Astrocyte (in vitro differentiated cells and primary cell): Measurements from ENCODE around the gene DHTKD1.

Source experiments
- EZH2 ChIP-seq: IDR thresholded peaks from 2 replicates; pipeline ENCODE4 v1.6.1; 2012; ENCODE audit warnings: mild to moderate bottlenecking, low read length, inconsistent platforms; ENCODE audit not compliant: insufficient read depth
- TF ChIP-seq, protein P1 (sequence below): IDR thresholded peaks from 2 replicates; pipeline ENCODE4 v1.5.1; 2011; ENCODE audit warnings: low read depth, mild to moderate bottlenecking, inconsistent platforms, low read length, moderate library complexity; ENCODE audit not compliant: insufficient read depth

DNA sequence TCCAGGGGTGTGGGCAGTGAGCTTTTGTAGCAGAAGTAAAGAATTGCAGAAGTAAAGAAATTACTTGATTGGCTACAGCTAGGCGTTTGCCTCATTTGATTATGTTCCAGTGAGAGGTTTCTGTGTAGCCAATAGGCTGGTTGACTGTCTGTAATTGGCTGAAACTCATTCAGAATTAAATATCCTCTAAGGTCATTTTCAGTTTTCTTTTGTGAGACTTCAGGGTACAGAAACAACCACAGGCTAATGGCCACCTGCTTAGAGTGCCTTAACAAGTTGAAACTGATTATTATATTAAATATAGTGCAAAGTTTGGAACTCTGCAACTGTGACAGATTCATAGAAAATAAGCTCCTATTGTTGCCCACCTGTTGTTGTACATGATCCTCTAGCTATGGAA, 71.3 kb downstream of the DHTKD1 start:
- TF ChIP-seq, protein P1, sequence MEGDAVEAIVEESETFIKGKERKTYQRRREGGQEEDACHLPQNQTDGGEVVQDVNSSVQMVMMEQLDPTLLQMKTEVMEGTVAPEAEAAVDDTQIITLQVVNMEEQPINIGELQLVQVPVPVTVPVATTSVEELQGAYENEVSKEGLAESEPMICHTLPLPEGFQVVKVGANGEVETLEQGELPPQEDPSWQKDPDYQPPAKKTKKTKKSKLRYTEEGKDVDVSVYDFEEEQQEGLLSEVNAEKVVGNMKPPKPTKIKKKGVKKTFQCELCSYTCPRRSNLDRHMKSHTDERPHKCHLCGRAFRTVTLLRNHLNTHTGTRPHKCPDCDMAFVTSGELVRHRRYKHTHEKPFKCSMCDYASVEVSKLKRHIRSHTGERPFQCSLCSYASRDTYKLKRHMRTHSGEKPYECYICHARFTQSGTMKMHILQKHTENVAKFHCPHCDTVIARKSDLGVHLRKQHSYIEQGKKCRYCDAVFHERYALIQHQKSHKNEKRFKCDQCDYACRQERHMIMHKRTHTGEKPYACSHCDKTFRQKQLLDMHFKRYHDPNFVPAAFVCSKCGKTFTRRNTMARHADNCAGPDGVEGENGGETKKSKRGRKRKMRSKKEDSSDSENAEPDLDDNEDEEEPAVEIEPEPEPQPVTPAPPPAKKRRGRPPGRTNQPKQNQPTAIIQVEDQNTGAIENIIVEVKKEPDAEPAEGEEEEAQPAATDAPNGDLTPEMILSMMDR: no peak
- TF ChIP-seq EZH2: no peak
